CD4-positive, CD25-positive, alpha-beta regulatory T cell (primary cell): ENCODE results near the gene ZDHHC24. TPM values are rescaled to one million over a fixed set of nuclear protein-coding genes. Genes with fewer than 3 reads are reported as not detected.

Experiments used
- ATAC-seq, 2 donors: fragments of 150-1000 bp; cut with Tn5 transposase; one replicate each; pipeline ENCODE4 v1.10.0; 2021; ENCODE audit warnings: low read depth in 2 of 2, moderate number of reproducible peaks in 2 of 2, moderate library complexity in 1 of 2
- DNase-seq, 3 donors: peaks; one replicate each; pipeline versions ENCODE4 v3.0.0 to v3.0.0-alpha.2; 2012 to 2022; ENCODE audit warnings: mixed read lengths in 1 of 3
- H3K27ac ChIP-seq: one replicate; pipeline ENCODE4 v1.7.0; 2013; ENCODE audit warnings: mild to moderate bottlenecking, low read length; ENCODE audit not compliant: insufficient read depth, poor library complexity, severe bottlenecking
- H3K27me3 ChIP-seq: one replicate; pipeline ENCODE4 v1.7.0; 2013; ENCODE audit warnings: low read length; ENCODE audit not compliant: control insufficient read depth, insufficient read depth
- H3K36me3 ChIP-seq: one replicate; pipeline ENCODE4 v1.7.0; 2013; ENCODE audit warnings: mild to moderate bottlenecking, low read length, moderate library complexity; ENCODE audit not compliant: control insufficient read depth, insufficient read depth
- H3K4me1 ChIP-seq: 2 replicates; pipeline ENCODE4 v1.7.0; 2013; ENCODE audit warnings: mild to moderate bottlenecking, low read length; ENCODE audit not compliant: insufficient read depth, control insufficient read depth, poor library complexity, severe bottlenecking
- H3K4me3 ChIP-seq: one replicate; pipeline ENCODE4 v1.7.0; 2013; ENCODE audit warnings: low read depth, mild to moderate bottlenecking, low read length, moderate library complexity
- H3K9me3 ChIP-seq, 2 experiments: 1 replicate in 1 of 2; 2 replicates in 1 of 2; pipeline ENCODE4 v1.7.0; 2013; ENCODE audit warnings: low read length in 2 of 2, mild to moderate bottlenecking in 1 of 2, moderate library complexity in 1 of 2; ENCODE audit not compliant: control insufficient read depth in 2 of 2
- H3K27ac Mint-ChIP-seq, 3 donors: one replicate each; pipeline ENCODE4 v1.8.0; 2020 to 2022; ENCODE audit warnings: mild to moderate bottlenecking in 3 of 3, mixed read lengths in 3 of 3, moderate library complexity in 2 of 3
- H3K27me3 Mint-ChIP-seq: one replicate; pipeline ENCODE4 v1.8.0; 2022; ENCODE audit warnings: mild to moderate bottlenecking, mixed read lengths
- H3K36me3 Mint-ChIP-seq: one replicate; pipeline ENCODE4 v1.8.0; 2020; ENCODE audit warnings: mixed read lengths
- H3K4me1 Mint-ChIP-seq, 4 donors: one replicate each; pipeline ENCODE4 v1.8.0; 2020 to 2022; ENCODE audit warnings: mixed read lengths in 4 of 4, mild to moderate bottlenecking in 1 of 4
- H3K4me3 Mint-ChIP-seq, 4 donors: one replicate each; pipeline ENCODE4 v1.8.0; 2020 to 2022; ENCODE audit warnings: mild to moderate bottlenecking in 4 of 4, mixed read lengths in 4 of 4, moderate library complexity in 3 of 4
- H3K9me3 Mint-ChIP-seq, 7 donors: one replicate each; pipeline ENCODE4 v1.8.0; 2020 to 2022; ENCODE audit warnings: mixed read lengths in 7 of 7, mild to moderate bottlenecking in 3 of 7, moderate library complexity in 2 of 7
- polyA plus RNA-seq, 4 donors: library from polyadenylated mRNA; unstranded; fragments of 300-500 nt; fragmentation: Illumina TruSeq; gene quantifications; one replicate each; pipeline ENCODE4 v1.2.3, GENCODE V29; 2021
- total RNA-seq: library from RNA; stranded (reverse); gene quantifications from one replicate; pipeline ENCODE4 v1.2.3, GENCODE V29; 2022

Gene ZDHHC24
- total RNA-seq (15.5 TPM), polyA plus RNA-seq (10 to 100 TPM; 14.1 to 20.6 (median 15.0) TPM)

GRCh38 chr11:66545701-66546367 lies at the start of gene ZDHHC24:
TSS of gene ZDHHC24 (minus strand) at chr11:66546048. CDS start at chr11:66546003, 45 bp downstream.
- peak within 1 kb of the TSS; percentile 90 for H3K4me3 ChIP-seq
- Mint-ChIP-seq H3K36me3 (peaks cover 21% of the 10 kb centered on the region), H3K4me1 (peaks cover 9 to 45% (median 23%) of the 10 kb centered on the region in 4 donors), H3K9me3 (no peaks in the 10 kb centered on the region), H3K27me3 (peaks cover 5% of the 10 kb centered on the region), H3K4me3 (peak within 1 kb of the TSS; percentile 91 to 96 (median 94)), H3K27ac (peak within 1 kb of the TSS; percentile 92 to 96 (median 93))
- peaks cover 43% of the 10 kb centered on the region for H3K4me1 ChIP-seq
- H3K27me3 ChIP-seq, result no peaks in the 10 kb centered on the region
- DNase-seq, result peak; percentile 76 to 94 (median 81)
- ATAC-seq, result peak; percentile 62 to 65
- peak within 1 kb of the TSS; percentile 85 for H3K27ac ChIP-seq
- H3K36me3 ChIP-seq, result peaks cover 11% of the 10 kb centered on the region
- no peaks in the 10 kb centered on the region for H3K9me3 ChIP-seq

- H3K4me1 Mint-ChIP-seq, result peaks cover 9 to 46% (median 24%) of the 10 kb centered on the region in 4 donors
- Histone ChIP-seq H3K27me3 (no peaks in the 10 kb centered on the region), H3K9me3 (no peaks in the 10 kb centered on the region), H3K4me1 (peaks cover 21% of the 10 kb centered on the region), H3K27ac (peak overlapping the region; percentile 5), H3K4me3 (no peak overlapping the region), H3K36me3 (peaks cover 6% of the 10 kb centered on the region)
- H3K27me3 Mint-ChIP-seq, result no peaks in the 10 kb centered on the region
- peak overlapping the region; percentile 81 to 92 (median 87) for H3K27ac Mint-ChIP-seq
- H3K4me3 Mint-ChIP-seq, result peak overlapping the region; percentile 44 to 83 (median 66)
- no peaks in the 10 kb centered on the region for H3K9me3 Mint-ChIP-seq
- peaks cover 6% of the 10 kb centered on the region for H3K36me3 Mint-ChIP-seq
- ATAC-seq (no peak), DNase-seq (peak in 2 of 3 donors; percentile 13 to 48)
Measured at GRCh38 chr11:66595245-66595904, 49.5 kb upstream of the ZDHHC24 start.

GRCh38 chr11:66593650-66594049 lies 47.8 kb upstream of the ZDHHC24 start:
- no peaks in the 10 kb centered on the region for H3K27me3 ChIP-seq
- peak overlapping the region; percentile 84 for H3K27ac ChIP-seq
- ATAC-seq (no peak), DNase-seq (no peak)
- Mint-ChIP-seq H3K4me3 (peak overlapping the region; percentile 92 to 100 (median 100)), H3K27ac (peak overlapping the region in 2 of 3 donors; percentile 99 to 100), H3K4me1 (peaks cover 9 to 46% (median 24%) of the 10 kb centered on the region in 4 donors), H3K9me3 (no peaks in the 10 kb centered on the region), H3K36me3 (peaks cover 5% of the 10 kb centered on the region), H3K27me3 (no peaks in the 10 kb centered on the region)
- H3K4me3 ChIP-seq, result peak overlapping the region; percentile 73
- H3K9me3 ChIP-seq, result no peaks in the 10 kb centered on the region
- H3K36me3 ChIP-seq, result no peaks in the 10 kb centered on the region
- peaks cover 21% of the 10 kb centered on the region for H3K4me1 ChIP-seq

GRCh38 chr11:66593303-66593635 lies 47.4 kb upstream of the ZDHHC24 start:
- Histone ChIP-seq H3K27me3 (no peaks in the 10 kb centered on the region), H3K4me1 (peaks cover 21% of the 10 kb centered on the region), H3K36me3 (no peaks in the 10 kb centered on the region), H3K9me3 (no peaks in the 10 kb centered on the region), H3K27ac (peak overlapping the region; percentile 84), H3K4me3 (peak overlapping the region; percentile 73)
- DNase-seq, result no peak
- Mint-ChIP-seq H3K36me3 (peaks cover 5% of the 10 kb centered on the region), H3K4me1 (peaks cover 9 to 46% (median 21%) of the 10 kb centered on the region in 4 donors), H3K4me3 (peak overlapping the region; percentile 92 to 100 (median 100)), H3K9me3 (no peaks in the 10 kb centered on the region), H3K27ac (peak overlapping the region; percentile 98 to 100 (median 99)), H3K27me3 (no peaks in the 10 kb centered on the region)
- ATAC-seq, result peak in 1 of 2 donors; percentile 7

GRCh38 chr11:66592457-66593302 lies 46.8 kb upstream of the ZDHHC24 start, which contains the start of the genes CCDC87 and CCS:
TSS of gene CCDC87 (minus strand) at chr11:66593063. CDS start at chr11:66593015, 48 bp downstream.
TSS of gene CCS (plus strand) at chr11:66593185. CDS start at chr11:66593262, 77 bp downstream.
- peak; percentile 95 to 96 for ATAC-seq
- Histone ChIP-seq H3K9me3 (no peaks in the 10 kb centered on the region), H3K27ac (peak within 1 kb of the TSS; percentile 84), H3K4me1 (peaks cover 21% of the 10 kb centered on the region), H3K27me3 (no peaks in the 10 kb centered on the region), H3K4me3 (peak within 1 kb of the TSS; percentile 73), H3K36me3 (no peaks in the 10 kb centered on the region)
- Mint-ChIP-seq H3K4me1 (peaks cover 9 to 46% (median 19%) of the 10 kb centered on the region in 4 donors), H3K27ac (peak within 1 kb of the TSS; percentile 98 to 100 (median 99)), H3K9me3 (no peaks in the 10 kb centered on the region), H3K36me3 (peaks cover 5% of the 10 kb centered on the region), H3K27me3 (no peaks in the 10 kb centered on the region), H3K4me3 (peak within 1 kb of the TSS; percentile 92 to 100 (median 100))
- DNase-seq, result peak; percentile 96 to 99 (median 97)

- H3K36me3 ChIP-seq, result no peaks in the 10 kb centered on the region
- H3K4me1 ChIP-seq, result peaks cover 21% of the 10 kb centered on the region
- Mint-ChIP-seq H3K36me3 (peaks cover 5% of the 10 kb centered on the region), H3K4me1 (peaks cover 4 to 40% (median 19%) of the 10 kb centered on the region in 4 donors), H3K27ac (no peak overlapping the region), H3K27me3 (no peaks in the 10 kb centered on the region), H3K9me3 (no peaks in the 10 kb centered on the region), H3K4me3 (peak overlapping the region in 1 of 4 donors; percentile 21)
- no peaks in the 10 kb centered on the region for H3K27me3 ChIP-seq
- no peak for DNase-seq
- no peak overlapping the region for H3K4me3 ChIP-seq
- no peak for ATAC-seq
- H3K9me3 ChIP-seq, result no peaks in the 10 kb centered on the region
- no peak overlapping the region for H3K27ac ChIP-seq
Measured at GRCh38 chr11:66591175-66591574, 45.3 kb upstream of the ZDHHC24 start.

- Histone ChIP-seq H3K9me3 (no peaks in the 10 kb centered on the region), H3K27me3 (no peaks in the 10 kb centered on the region), H3K4me1 (peaks cover 18% of the 10 kb centered on the region), H3K36me3 (no peaks in the 10 kb centered on the region), H3K27ac (no peak overlapping the region), H3K4me3 (no peak overlapping the region)
- peaks cover 4 to 30% (median 14%) of the 10 kb centered on the region in 4 donors for H3K4me1 Mint-ChIP-seq
- peak overlapping the region in 1 of 3 donors; percentile 25 for H3K27ac Mint-ChIP-seq
- DNase-seq (no peak), ATAC-seq (no peak)
- no peaks in the 10 kb centered on the region for H3K27me3 Mint-ChIP-seq
- H3K36me3 Mint-ChIP-seq, result peaks cover 1% of the 10 kb centered on the region
- peak overlapping the region in 1 of 4 donors; percentile 45 for H3K4me3 Mint-ChIP-seq
- no peaks in the 10 kb centered on the region for H3K9me3 Mint-ChIP-seq
Measured at GRCh38 chr11:66589996-66590675, 44.3 kb upstream of the ZDHHC24 start.
